ENCODE measurements around the gene CD151. TPM values are rescaled to one million over a fixed set of nuclear protein-coding genes. Genes with fewer than 3 reads are reported as not detected.

The CD151 gene
- total RNA-seq, 1 donor from 2014 or later, result 726 TPM

- DNase-seq (ENCODE audit: low read depth in 2 of 2), result no peak
Observed at GRCh38 chr11:856397-856796, 23.6 kb downstream of the CD151 start.

GRCh38 chr11:858053-858761, 25.5 kb downstream of the CD151 start:
- DNase-seq (ENCODE audit: low read depth in 2 of 2), result no peak

- no peak for DNase-seq (ENCODE audit: low read depth in 2 of 2)
Observed at GRCh38 chr11:858762-859339, 26.1 kb downstream of the CD151 start.

- DNase-seq (ENCODE audit: low read depth in 2 of 2), result peak; percentile 70 to 79
Observed at GRCh38 chr11:859394-860131, 26.8 kb downstream of the CD151 start.

- no peak for DNase-seq (ENCODE audit: low read depth in 2 of 2)
Observed at GRCh38 chr11:860234-861104, 27.7 kb downstream of the CD151 start.

- DNase-seq (ENCODE audit: low read depth in 2 of 2), result no peak
Observed at GRCh38 chr11:861105-861479, 28.3 kb downstream of the CD151 start.

DNA sequence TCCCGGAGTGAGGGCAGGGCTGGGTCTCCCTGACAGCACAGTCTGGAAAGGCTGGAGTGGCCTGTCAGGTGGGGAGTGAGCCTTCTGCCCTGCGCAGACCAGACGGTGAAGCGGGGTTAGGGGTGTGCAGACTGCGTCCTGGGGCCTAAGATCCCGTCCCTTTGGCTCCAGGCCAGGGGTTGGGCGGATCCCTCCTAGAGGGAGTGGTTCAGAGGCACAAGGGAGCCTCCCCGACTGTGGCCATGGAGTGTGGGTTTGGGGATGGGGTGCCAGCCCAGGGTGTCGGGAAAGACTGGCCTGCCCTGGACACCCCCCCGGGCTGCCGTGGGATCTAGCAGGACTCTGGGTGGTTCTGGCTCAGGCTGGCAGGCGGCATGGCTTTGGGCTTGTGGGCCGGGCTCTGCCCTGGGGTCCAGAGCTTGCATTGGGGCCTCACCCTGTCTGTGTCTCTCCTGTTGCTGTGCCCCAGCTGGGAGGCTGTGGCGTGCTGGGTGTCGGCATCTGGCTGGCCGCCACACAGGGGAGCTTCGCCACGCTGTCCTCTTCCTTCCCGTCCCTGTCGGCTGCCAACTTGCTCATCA, 29.4 kb downstream of the CD151 start:
- peak in 1 of 2 donors; percentile 40 for DNase-seq (ENCODE audit: low read depth in 2 of 2)

GRCh38 chr11:862696-863022, 29.9 kb downstream of the CD151 start:
- DNase-seq (ENCODE audit: low read depth in 2 of 2), result no peak

GRCh38 chr11:863023-863909, 30.5 kb downstream of the CD151 start:
- DNase-seq (ENCODE audit: low read depth in 2 of 2), result no peak

DNA sequence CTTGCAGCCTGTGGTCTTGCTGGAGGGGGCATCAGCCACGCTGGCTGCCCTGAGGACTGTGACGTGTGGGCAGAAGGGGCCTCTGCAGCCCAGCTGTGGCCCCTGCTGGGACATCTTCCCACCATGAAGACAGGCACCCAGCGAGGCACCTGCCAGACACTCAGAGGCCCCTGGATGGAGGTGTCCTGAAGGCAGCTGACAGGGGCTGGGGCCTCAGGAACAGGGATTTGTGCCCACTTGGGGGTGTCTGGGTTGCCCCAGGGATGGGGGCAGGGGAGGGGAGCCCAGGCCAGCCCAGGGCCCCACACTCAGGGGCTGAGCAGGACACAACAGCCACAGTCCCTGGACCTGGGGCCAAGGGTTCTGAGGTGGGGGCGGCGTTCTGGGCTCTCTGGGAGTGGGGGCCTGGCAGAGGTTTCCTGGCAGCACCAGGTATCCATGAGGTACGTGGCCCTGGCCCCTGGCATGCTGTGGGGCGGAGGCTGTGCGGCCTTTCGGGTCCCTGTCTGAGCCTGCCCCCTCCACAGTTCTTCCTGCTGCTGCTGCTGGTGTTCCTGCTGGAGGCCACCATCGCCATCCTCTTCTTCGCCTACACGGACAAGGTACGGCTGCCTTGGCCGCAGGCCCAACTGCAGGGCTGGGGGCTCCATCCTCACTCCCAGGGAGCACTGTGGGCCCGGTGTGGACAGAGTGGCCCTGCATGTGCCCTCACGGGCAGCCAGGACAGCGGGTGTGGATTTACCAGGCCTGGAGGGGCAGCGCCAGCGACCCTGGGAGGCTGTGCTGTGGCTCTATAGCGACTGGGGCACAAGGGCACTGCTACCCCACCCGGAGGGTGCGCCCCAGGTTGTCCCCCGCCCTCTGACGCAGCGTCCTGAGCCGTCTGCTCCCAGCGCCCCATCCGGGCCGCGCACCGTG, 31.4 kb downstream of the CD151 start:
- no peak for DNase-seq (ENCODE audit: low read depth in 2 of 2)

GRCh38 chr11:864898-865297, 32.1 kb downstream of the CD151 start:
- DNase-seq (ENCODE audit: low read depth in 2 of 2), result no peak

DNA sequence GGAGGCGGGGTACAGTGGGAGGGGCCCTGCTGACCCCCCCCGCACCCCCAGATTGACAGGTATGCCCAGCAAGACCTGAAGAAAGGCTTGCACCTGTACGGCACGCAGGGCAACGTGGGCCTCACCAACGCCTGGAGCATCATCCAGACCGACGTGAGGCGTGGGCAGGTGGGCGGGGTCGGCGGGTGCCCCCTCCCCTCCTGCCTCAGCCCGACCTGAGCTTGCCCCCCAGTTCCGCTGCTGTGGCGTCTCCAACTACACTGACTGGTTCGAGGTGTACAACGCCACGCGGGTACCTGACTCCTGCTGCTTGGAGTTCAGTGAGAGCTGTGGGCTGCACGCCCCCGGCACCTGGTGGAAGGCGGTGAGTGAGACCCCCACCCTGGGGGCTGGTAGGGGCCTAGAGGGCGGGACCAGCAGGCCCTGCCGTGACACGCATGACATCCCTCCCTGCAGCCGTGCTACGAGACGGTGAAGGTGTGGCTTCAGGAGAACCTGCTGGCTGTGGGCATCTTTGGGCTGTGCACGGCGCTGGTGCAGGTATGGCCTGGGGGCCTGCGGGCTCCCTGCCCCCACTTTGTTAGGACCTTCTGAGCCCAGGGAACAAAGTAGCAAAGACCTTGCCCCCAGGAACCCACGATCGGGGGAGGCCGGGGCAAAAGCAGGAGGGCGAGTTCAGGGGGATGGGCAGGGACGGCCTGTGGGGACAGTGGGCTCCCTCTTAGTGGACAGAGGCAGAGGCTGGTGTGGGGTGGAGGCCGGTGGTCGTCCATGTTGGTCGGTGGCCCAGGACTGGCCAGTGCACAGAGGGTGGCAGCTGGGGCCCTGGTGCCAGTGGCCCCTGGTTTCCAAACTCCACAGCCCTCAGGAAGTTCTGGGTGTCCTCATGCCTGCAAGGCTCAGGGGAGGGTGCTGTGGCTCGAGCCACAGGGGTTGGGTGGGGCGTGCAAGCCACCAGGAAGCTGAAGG, 33.0 kb downstream of the CD151 start:
- no peak for DNase-seq (ENCODE audit: low read depth in 2 of 2)

- no peak for DNase-seq (ENCODE audit: low read depth in 2 of 2)
Observed at GRCh38 chr11:866481-866880, 33.7 kb downstream of the CD151 start.

DNA sequence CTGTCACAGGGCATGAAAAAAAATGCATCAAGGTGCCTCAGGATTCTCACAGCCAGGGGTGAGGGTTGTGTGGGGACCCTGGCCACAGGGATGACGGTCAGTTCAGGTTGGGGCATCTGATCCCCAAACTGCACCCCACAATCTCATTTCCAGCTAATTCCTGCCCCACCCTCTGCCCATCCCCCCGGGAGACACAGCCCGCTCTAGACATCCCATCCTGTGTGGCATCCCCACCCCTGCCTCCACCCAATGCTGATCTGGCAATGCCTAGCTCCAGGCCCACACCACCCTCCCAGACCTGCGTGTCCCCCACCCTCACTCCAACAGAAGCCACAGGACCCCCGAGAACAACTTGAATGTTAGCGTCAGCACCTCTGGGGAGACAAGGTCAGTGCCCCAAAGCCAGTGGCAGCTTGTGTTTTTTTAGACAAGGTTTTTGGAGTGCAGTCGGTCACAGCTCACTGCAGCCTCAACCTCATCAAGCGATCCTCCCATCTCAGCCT, 35.2 kb downstream of the CD151 start:
- no peak for DNase-seq (ENCODE audit: low read depth in 2 of 2)

- no peak for DNase-seq (ENCODE audit: low read depth in 2 of 2)
Observed at GRCh38 chr11:868394-868793, 35.6 kb downstream of the CD151 start.

DNA sequence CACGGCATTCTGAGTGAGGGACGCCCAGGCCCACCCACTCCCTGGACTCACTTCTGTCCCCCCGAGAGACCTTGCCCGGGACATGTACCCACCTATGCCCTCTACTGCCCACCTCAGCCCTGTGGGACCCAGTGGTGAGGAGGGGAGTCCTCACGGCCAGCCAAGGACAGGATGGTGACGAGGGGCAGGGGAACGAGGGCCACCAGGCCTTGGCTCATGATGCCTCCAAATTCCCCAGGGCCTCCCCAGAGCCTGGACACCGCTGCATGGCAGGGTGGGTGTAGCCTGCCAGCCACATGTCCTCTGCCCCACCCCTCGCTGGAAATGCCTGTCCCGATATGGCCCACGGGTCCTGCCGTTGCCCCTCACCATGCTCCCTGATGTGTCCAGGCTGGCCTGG, 36.0 kb downstream of the CD151 start:
- DNase-seq (ENCODE audit: low read depth in 2 of 2), result no peak

DNA sequence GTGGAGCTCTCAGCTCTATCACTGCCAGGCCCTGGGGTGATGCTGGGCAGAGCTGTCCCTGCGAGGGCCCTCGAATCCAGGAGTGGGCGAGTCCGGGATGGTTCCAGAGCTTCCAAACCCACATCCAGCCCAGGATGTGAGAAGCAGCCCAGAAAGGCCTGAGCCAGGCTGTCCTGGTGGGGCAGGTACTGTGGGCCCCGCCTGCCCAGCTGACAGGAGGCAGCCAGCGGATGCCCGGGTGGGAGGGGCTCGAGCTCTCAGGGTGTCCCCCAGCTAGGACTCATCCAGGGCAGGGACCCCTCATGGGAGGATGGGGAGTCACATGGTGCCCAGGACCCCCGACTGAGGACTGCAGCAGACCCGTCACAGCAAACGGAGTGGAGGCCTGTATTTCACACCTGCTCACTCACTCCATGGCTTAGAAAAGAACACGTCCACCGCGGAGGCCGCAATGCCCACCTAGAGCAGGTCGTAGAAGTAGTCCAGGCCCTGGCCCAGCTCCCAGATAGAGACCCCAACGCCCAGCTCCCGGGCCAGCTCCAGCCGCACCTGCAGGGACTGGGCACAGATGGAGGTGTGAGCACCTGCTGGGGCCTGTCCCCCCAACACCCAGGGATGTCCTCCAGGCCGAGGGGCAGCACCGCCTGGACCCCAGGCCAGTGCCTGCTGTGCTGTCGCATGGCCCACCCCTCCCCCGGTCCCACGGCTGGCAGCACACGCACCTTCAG, 36.8 kb downstream of the CD151 start:
- DNase-seq (ENCODE audit: low read depth in 2 of 2), result no peak

DNA sequence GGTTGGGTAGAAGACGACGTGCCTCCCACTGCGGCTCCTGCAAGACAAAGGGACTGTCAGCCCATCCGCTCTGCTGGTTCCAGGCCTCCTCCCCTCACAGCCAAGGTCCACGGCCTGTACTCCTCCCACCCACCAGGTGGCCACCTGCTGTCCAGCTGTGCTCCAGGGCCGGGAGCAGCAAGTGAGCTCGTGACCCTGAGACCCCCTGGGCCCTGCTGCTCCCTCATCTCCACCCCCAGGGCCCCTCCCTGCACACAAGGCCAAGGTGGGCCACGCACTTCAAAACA, 37.3 kb downstream of the CD151 start:
- DNase-seq (ENCODE audit: low read depth in 2 of 2), result peak in 1 of 2 donors; percentile 24

Data from lung microvascular endothelial cell (primary cell).